Measurements from ENCODE around the gene LPIN2.

DNA sequence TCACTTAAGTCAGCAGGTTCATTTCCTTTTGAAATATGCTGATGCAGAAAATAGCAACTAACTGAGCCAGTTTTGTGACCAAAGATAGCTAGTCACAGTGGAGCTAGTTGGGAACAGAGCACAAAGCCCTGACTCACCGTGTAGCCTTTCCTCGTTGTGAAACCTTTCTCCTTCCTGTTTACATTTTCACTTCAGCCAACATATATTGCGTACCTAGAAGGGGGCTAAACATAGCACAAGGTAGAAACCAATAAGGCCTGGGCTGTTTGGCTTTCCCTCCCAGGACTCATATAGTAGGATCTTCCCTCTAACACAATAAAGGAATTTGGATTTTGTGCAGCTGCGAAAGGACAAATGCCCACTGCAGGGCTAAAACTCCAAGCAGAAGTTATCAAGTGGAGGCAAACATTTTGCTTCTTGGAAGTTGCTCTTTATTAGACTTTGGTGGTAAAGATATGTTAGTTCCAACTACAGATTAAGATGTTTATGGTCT lies 24.5 kb upstream of the LPIN2 start:
- TF ChIP-seq, protein P1, sequence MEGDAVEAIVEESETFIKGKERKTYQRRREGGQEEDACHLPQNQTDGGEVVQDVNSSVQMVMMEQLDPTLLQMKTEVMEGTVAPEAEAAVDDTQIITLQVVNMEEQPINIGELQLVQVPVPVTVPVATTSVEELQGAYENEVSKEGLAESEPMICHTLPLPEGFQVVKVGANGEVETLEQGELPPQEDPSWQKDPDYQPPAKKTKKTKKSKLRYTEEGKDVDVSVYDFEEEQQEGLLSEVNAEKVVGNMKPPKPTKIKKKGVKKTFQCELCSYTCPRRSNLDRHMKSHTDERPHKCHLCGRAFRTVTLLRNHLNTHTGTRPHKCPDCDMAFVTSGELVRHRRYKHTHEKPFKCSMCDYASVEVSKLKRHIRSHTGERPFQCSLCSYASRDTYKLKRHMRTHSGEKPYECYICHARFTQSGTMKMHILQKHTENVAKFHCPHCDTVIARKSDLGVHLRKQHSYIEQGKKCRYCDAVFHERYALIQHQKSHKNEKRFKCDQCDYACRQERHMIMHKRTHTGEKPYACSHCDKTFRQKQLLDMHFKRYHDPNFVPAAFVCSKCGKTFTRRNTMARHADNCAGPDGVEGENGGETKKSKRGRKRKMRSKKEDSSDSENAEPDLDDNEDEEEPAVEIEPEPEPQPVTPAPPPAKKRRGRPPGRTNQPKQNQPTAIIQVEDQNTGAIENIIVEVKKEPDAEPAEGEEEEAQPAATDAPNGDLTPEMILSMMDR (conservative IDR thresholded peaks at IDR 0.05; ENCODE audit: low read depth in 2 of 2): no peak
- no peak for TF ChIP-seq POLR2AphosphoS5 (IDR thresholded peaks at IDR 0.05; ENCODE audit: low read depth)
- TF ChIP-seq EZH2 (IDR thresholded peaks at IDR 0.05; ENCODE audit: low read depth, unreplicated experiment): no peak
- TF ChIP-seq EZH2phosphoT487 (IDR thresholded peaks at IDR 0.05; ENCODE audit: unreplicated experiment): no peak
- no peak for TF ChIP-seq CREB1 (CRISPR knock-in tag; IDR thresholded peaks at IDR 0.05; ENCODE audit: low read depth)
- TF ChIP-seq, protein P2, sequence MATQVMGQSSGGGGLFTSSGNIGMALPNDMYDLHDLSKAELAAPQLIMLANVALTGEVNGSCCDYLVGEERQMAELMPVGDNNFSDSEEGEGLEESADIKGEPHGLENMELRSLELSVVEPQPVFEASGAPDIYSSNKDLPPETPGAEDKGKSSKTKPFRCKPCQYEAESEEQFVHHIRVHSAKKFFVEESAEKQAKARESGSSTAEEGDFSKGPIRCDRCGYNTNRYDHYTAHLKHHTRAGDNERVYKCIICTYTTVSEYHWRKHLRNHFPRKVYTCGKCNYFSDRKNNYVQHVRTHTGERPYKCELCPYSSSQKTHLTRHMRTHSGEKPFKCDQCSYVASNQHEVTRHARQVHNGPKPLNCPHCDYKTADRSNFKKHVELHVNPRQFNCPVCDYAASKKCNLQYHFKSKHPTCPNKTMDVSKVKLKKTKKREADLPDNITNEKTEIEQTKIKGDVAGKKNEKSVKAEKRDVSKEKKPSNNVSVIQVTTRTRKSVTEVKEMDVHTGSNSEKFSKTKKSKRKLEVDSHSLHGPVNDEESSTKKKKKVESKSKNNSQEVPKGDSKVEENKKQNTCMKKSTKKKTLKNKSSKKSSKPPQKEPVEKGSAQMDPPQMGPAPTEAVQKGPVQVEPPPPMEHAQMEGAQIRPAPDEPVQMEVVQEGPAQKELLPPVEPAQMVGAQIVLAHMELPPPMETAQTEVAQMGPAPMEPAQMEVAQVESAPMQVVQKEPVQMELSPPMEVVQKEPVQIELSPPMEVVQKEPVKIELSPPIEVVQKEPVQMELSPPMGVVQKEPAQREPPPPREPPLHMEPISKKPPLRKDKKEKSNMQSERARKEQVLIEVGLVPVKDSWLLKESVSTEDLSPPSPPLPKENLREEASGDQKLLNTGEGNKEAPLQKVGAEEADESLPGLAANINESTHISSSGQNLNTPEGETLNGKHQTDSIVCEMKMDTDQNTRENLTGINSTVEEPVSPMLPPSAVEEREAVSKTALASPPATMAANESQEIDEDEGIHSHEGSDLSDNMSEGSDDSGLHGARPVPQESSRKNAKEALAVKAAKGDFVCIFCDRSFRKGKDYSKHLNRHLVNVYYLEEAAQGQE (IDR thresholded peaks at IDR 0.05; ENCODE audit: unreplicated experiment): no peak
- TF ChIP-seq NANOG (IDR thresholded peaks at IDR 0.05; ENCODE audit: borderline replicate concordance): no peak
- no peak for TF ChIP-seq JUNB (IDR thresholded peaks at IDR 0.05; ENCODE audit: unreplicated experiment)
